Muscle of back (tissue), 11 donors: ENCODE data around the gene MAP3K8. TPM values are rescaled to one million over a fixed set of nuclear protein-coding genes. Genes with fewer than 3 reads are reported as not detected.

ENCODE experiments used
- DNase-seq, 3 donors: peaks; one replicate each; pipeline versions ENCODE4 v3.0.0 to v3.0.0-alpha.2; 2013
- polyA plus RNA-seq, 10 donors: library from polyadenylated mRNA; unstranded; fragments of 120-200 nt; gene quantifications; one replicate each; pipeline ENCODE4 v1.2.1, GENCODE V29; 2013; ENCODE audit not compliant: insufficient read length in 10 of 10

Gene MAP3K8
- polyA plus RNA-seq, 10 donors, result 2.6 to 5.6 (median 3.8) TPM

GRCh38 chr10:30489346-30489745 is 55.4 kb downstream of the MAP3K8 start:
- DNase-seq, result no peak

GRCh38 chr10:30490289-30491000 is 56.5 kb downstream of the MAP3K8 start:
- no peak for DNase-seq

- no peak for DNase-seq
These were observed 57.4 kb downstream of the MAP3K8 start for GRCh38 chr10:30491204-30491915.

GRCh38 chr10:30491916-30492515 is 58.0 kb downstream of the MAP3K8 start:
- DNase-seq, result no peak

- peak in 1 of 3 donors; percentile 43 for DNase-seq
These were observed 59.9 kb downstream of the MAP3K8 start for GRCh38 chr10:30493609-30494530.

- DNase-seq, result no peak
These were observed 60.6 kb downstream of the MAP3K8 start for GRCh38 chr10:30494558-30494957.

GRCh38 chr10:30495687-30496086 is 61.7 kb downstream of the MAP3K8 start:
- no peak for DNase-seq

- no peak for DNase-seq
These were observed 65.8 kb downstream of the MAP3K8 start for GRCh38 chr10:30499816-30500215.

GRCh38 chr10:30500534-30500933 is 66.5 kb downstream of the MAP3K8 start:
- no peak for DNase-seq

GRCh38 chr10:30500963-30501504 is 67.0 kb downstream of the MAP3K8 start:
- DNase-seq, result no peak

GRCh38 chr10:30502266-30503060 is 68.5 kb downstream of the MAP3K8 start:
- no peak for DNase-seq

GRCh38 chr10:30503700-30504266 is 69.8 kb downstream of the MAP3K8 start:
- DNase-seq, result no peak

GRCh38 chr10:30505543-30506298 is 71.7 kb downstream of the MAP3K8 start:
- peak in 1 of 3 donors; percentile 19 for DNase-seq

GRCh38 chr10:30509508-30509907 is 75.5 kb downstream of the MAP3K8 start:
- DNase-seq, result no peak

GRCh38 chr10:30510184-30510931 is 76.4 kb downstream of the MAP3K8 start:
- no peak for DNase-seq

- DNase-seq, result no peak
These were observed 77.1 kb downstream of the MAP3K8 start for GRCh38 chr10:30510932-30511700.
